Kidney tubule cell (primary cell): ENCODE measurements around the gene KRTAP5-5.
"Not testable (repeated sequence)": the region's sequence is repeated elsewhere in the genome, so short reads cannot be mapped to it uniquely, and the experiment has no call there.

Experiments
- DNase-seq: peaks from one replicate; pipeline ENCODE4 v3.0.0-alpha.2; 2018; ENCODE audit warnings: low spot score

The KRTAP5-5 gene

GRCh38 chr11:1607156-1607845, 22.3 kb upstream of the KRTAP5-5 start:
- DNase-seq, result not testable (repeated sequence)

GRCh38 chr11:1607901-1608300, 21.7 kb upstream of the KRTAP5-5 start:
- not testable (repeated sequence) for DNase-seq

- DNase-seq, result no peak
These were observed 21.2 kb upstream of the KRTAP5-5 start, which contains the start of gene KRTAP5-3 for GRCh38 chr11:1608363-1608762. KRTAP5-3 (minus strand) TSS chr11:1608463; CDS start chr11:1608385, 78 bp downstream.

- DNase-seq, result no peak
These were observed 11.3 kb upstream of the KRTAP5-5 start for GRCh38 chr11:1618231-1618630.

- DNase-seq, result peak; percentile 67
These were observed 10.1 kb upstream of the KRTAP5-5 start for GRCh38 chr11:1619449-1619848.

GRCh38 chr11:1622086-1622485, 7.5 kb upstream of the KRTAP5-5 start, which contains the start of gene KRTAP5-4:
KRTAP5-4 (minus strand) TSS chr11:1622138; CDS start chr11:1622093, 45 bp downstream.
- DNase-seq, result no peak

GRCh38 chr11:1623716-1624115, 5.9 kb upstream of the KRTAP5-5 start:
- DNase-seq, result no peak

GRCh38 chr11:1624621-1625020, 5.0 kb upstream of the KRTAP5-5 start:
- DNase-seq, result no peak

GRCh38 chr11:1625541-1625940, 4.0 kb upstream of the KRTAP5-5 start:
- DNase-seq, result no peak

GRCh38 chr11:1628506-1629325, 859 bp upstream of the KRTAP5-5 start:
- DNase-seq, result peak; percentile 50

GRCh38 chr11:1630271-1630670, 696 bp downstream of the KRTAP5-5 start:
- no peak for DNase-seq

GRCh38 chr11:1631066-1631568, 1.5 kb downstream of the KRTAP5-5 start:
- DNase-seq, result no peak

GRCh38 chr11:1632053-1632714, 2.6 kb downstream of the KRTAP5-5 start:
- no peak for DNase-seq

- DNase-seq, result no peak
These were observed 4.3 kb downstream of the KRTAP5-5 start for GRCh38 chr11:1633864-1634263.

- DNase-seq, result no peak
These were observed 6.8 kb downstream of the KRTAP5-5 start for GRCh38 chr11:1636291-1636950.

GRCh38 chr11:1637628-1638027, 8.1 kb downstream of the KRTAP5-5 start:
- DNase-seq, result no peak

GRCh38 chr11:1638344-1638743, 8.8 kb downstream of the KRTAP5-5 start:
- DNase-seq, result no peak

- DNase-seq, result no peak
These were observed 9.6 kb downstream of the KRTAP5-5 start for GRCh38 chr11:1639102-1639620.

- no peak for DNase-seq
These were observed 10.1 kb downstream of the KRTAP5-5 start for GRCh38 chr11:1639666-1640065.

GRCh38 chr11:1640076-1640946, 10.7 kb downstream of the KRTAP5-5 start:
- DNase-seq, result peak; percentile 38

GRCh38 chr11:1641096-1641495, 11.5 kb downstream of the KRTAP5-5 start:
- no peak for DNase-seq
